ENCODE results near the gene TATDN2.

Gene TATDN2

DNA sequence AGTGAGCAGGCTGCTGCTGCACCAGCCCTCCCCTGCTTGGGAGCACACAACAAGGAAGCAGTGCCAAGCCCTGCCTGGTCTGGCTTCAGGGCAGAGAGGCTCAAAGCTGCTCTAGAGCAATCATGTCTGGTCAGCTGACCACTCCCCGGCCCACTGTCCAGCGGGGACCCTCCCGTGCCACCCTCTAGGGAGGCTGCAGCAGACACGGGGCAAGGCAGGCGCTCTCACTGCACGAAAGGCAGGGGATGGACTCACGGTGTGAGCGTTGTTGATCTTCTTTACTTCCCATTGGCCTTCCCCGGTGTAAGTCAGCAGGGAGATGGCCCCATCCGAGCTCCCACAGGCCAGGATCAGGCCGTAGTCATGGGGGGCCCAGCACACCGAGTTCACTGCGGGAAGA lies 63.5 kb downstream of the TATDN2 start:
- no peak for TF ChIP-seq CTCF (IDR thresholded peaks at IDR 0.05)

- no peak for TF ChIP-seq CTCF (IDR thresholded peaks at IDR 0.05)
These were observed 64.1 kb downstream of the TATDN2 start for GRCh38 chr3:10312391-10312790.

- no peak for TF ChIP-seq CTCF (IDR thresholded peaks at IDR 0.05)
These were observed 64.6 kb downstream of the TATDN2 start for GRCh38 chr3:10312861-10313260.

- TF ChIP-seq CTCF (IDR thresholded peaks at IDR 0.05): no peak
These were observed 66.8 kb downstream of the TATDN2 start for GRCh38 chr3:10315101-10315500.

DNA sequence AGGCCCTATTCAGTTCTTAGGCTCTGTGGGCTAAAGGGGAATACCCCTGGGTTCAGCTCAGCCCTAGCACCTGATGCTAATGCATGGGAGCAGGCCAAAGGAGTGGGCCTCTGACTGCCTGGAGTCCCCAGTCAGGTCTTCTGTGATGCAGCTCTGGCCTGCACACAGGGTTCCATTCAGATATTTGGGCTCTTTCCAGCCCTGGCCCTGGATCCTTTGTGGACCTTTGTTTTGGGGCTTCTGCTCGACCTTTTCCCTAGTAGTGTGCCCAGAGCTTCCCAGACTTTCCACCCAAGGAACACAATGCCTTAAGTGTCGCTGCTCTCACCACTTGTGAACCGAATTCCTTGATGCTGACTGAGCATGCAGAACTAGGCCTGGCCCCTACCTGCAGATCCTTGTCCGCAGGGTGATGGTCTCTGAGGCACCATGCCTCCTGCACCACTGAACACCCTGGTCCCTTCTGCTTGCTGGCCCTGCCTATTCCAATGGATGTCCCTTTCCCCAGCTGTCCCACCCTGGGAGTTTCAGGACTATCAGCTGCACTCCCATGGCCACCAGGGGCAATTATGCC lies 67.6 kb downstream of the TATDN2 start:
- TF ChIP-seq CTCF (IDR thresholded peaks at IDR 0.05): no peak

GRCh38 chr3:10317311-10317960 lies 69.2 kb downstream of the TATDN2 start:
- no peak for TF ChIP-seq CTCF (IDR thresholded peaks at IDR 0.05)

- no peak for TF ChIP-seq CTCF (IDR thresholded peaks at IDR 0.05)
These were observed 69.7 kb downstream of the TATDN2 start for GRCh38 chr3:10317961-10318350.

- no peak for TF ChIP-seq CTCF (IDR thresholded peaks at IDR 0.05)
These were observed 71.0 kb downstream of the TATDN2 start for GRCh38 chr3:10319251-10319650.

Data from LNCAP (cell line).